Esophagus squamous epithelium (tissue), 4 donors: ENCODE data around the gene ZC3H7B.

Source experiments
- POLR2A ChIP-seq, 4 donors: fragments of 450-650 bp; IDR thresholded peaks; one replicate each; pipeline ENCODE4 v1.6.1; 2017; ENCODE audit warnings: antibody characterized with exemption in 4 of 4, mild to moderate bottlenecking in 4 of 4, moderate library complexity in 3 of 4
- TF ChIP-seq, protein P1 (sequence below), 6 experiments: fragments of 450-650 bp in 4 of 6; fragments of 200-600 bp in 2 of 6; sonication (generic) in 2 of 6; IDR thresholded peaks; one replicate each; pipeline ENCODE4 v1.5.1; 2016 to 2019; ENCODE audit warnings: antibody characterized with exemption in 6 of 6, mild to moderate bottlenecking in 4 of 6, moderate library complexity in 4 of 6

GRCh38 chr22:41302021-41302767 is 869 bp downstream of the ZC3H7B start:
- TF ChIP-seq, protein P1, sequence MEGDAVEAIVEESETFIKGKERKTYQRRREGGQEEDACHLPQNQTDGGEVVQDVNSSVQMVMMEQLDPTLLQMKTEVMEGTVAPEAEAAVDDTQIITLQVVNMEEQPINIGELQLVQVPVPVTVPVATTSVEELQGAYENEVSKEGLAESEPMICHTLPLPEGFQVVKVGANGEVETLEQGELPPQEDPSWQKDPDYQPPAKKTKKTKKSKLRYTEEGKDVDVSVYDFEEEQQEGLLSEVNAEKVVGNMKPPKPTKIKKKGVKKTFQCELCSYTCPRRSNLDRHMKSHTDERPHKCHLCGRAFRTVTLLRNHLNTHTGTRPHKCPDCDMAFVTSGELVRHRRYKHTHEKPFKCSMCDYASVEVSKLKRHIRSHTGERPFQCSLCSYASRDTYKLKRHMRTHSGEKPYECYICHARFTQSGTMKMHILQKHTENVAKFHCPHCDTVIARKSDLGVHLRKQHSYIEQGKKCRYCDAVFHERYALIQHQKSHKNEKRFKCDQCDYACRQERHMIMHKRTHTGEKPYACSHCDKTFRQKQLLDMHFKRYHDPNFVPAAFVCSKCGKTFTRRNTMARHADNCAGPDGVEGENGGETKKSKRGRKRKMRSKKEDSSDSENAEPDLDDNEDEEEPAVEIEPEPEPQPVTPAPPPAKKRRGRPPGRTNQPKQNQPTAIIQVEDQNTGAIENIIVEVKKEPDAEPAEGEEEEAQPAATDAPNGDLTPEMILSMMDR (IDR thresholded peaks at IDR 0.05), result no peak
- TF ChIP-seq POLR2A (IDR thresholded peaks at IDR 0.05), result no peak
